DOHH2 (cell line): Measurements from ENCODE around the gene SCAMP4.

ENCODE experiments used
- H3F3A ChIP-seq: fragments of 200-600 bp; sonication (generic), shearing (Covaris generic); 2 replicates; pipeline ENCODE4 v1.6.0; 2016; ENCODE audit warnings: antibody characterized with exemption, mild to moderate bottlenecking; ENCODE audit not compliant: control insufficient read depth, insufficient read depth
- H3K27ac ChIP-seq: fragments of 200-600 bp; sonication (generic); 2 replicates; pipeline ENCODE4 v1.5.1; 2014; ENCODE audit warnings: low read depth, mild to moderate bottlenecking, low read length, moderate library complexity
- H3K27me3 ChIP-seq: fragments of 200-600 bp; sonication (generic); 2 replicates; pipeline ENCODE4 v1.6.1; 2014; ENCODE audit warnings: mild to moderate bottlenecking, low read length, mixed read lengths; ENCODE audit not compliant: control insufficient read depth
- H3K36me3 ChIP-seq: fragments of 200-600 bp; sonication (generic); 2 replicates; pipeline ENCODE4 v1.6.1; 2014; ENCODE audit warnings: mild to moderate bottlenecking, low read length, moderate library complexity, mixed read lengths; ENCODE audit not compliant: control insufficient read depth
- H3K4me1 ChIP-seq: fragments of 200-600 bp; sonication (generic); 2 replicates; pipeline ENCODE4 v1.6.1; 2014; ENCODE audit warnings: mild to moderate bottlenecking, low read length, mixed read lengths; ENCODE audit not compliant: control insufficient read depth
- H3K4me2 ChIP-seq: fragments of 200-600 bp; sonication (generic); 2 replicates; pipeline ENCODE4 v1.6.0; 2014; ENCODE audit warnings: mild to moderate bottlenecking, low read length, moderate library complexity
- H3K4me3 ChIP-seq: fragments of 200-600 bp; sonication (generic); 2 replicates; pipeline ENCODE4 v1.5.1; 2014; ENCODE audit warnings: mild to moderate bottlenecking, low read length, mixed read lengths
- H3K79me2 ChIP-seq: fragments of 200-600 bp; sonication (generic); 2 replicates; pipeline ENCODE4 v1.6.1; 2014; ENCODE audit warnings: mild to moderate bottlenecking, low read length, mixed read lengths; ENCODE audit not compliant: control insufficient read depth
- H3K9me2 ChIP-seq: fragments of 200-600 bp; sonication (generic); replicated peaks from 2 replicates; pipeline ENCODE4 v1.6.1; 2014; ENCODE audit warnings: mild to moderate bottlenecking, low read length, mixed read lengths; ENCODE audit not compliant: control insufficient read depth
- H3K9me3 ChIP-seq: fragments of 200-600 bp; sonication (generic); 2 replicates; pipeline ENCODE4 v1.6.1; 2014; ENCODE audit warnings: antibody characterized with exemption, low read length, mixed read lengths; ENCODE audit not compliant: control insufficient read depth, insufficient read depth
- H4K20me1 ChIP-seq: fragments of 200-600 bp; sonication (generic); 2 replicates; pipeline ENCODE4 v1.6.0; 2014; ENCODE audit warnings: low read depth, mild to moderate bottlenecking, antibody characterized with exemption, low read length, moderate library complexity; ENCODE audit not compliant: control insufficient read depth, insufficient read depth
- EZH2phosphoT487 ChIP-seq: fragments of 200-600 bp; sonication (generic); IDR thresholded peaks from 2 replicates; pipeline ENCODE4 v1.6.1; 2017; ENCODE audit warnings: borderline replicate concordance, mild to moderate bottlenecking, antibody characterized with exemption, low read length, moderate library complexity, mixed read lengths
- TF ChIP-seq, protein P1 (sequence below): fragments of 200-600 bp; sonication (generic); IDR thresholded peaks from one replicate; pipeline ENCODE4 v1.5.1; 2014; ENCODE audit warnings: antibody characterized with exemption, mild to moderate bottlenecking, low read depth, low read length; ENCODE audit not compliant: poor library complexity, severe bottlenecking

The SCAMP4 gene

GRCh38 chr19:1938071-1938470, 32.9 kb downstream of the SCAMP4 start:
- Histone ChIP-seq H3K27ac (no peak overlapping the region), H3K79me2 (peaks cover 19% of the 10 kb centered on the region), H3K4me2 (no peak overlapping the region), H3K36me3 (peaks cover 8% of the 10 kb centered on the region), H3K4me3 (no peak overlapping the region), H3K27me3 (no peaks in the 10 kb centered on the region), H4K20me1 (peaks cover 3% of the 10 kb centered on the region; the same call in 1 of the 2 replicates), H3F3A (peaks cover 13% of the 10 kb centered on the region), H3K9me2 (no peaks in the 10 kb centered on the region), H3K9me3 (peaks cover 9% of the 10 kb centered on the region; the same call in 1 of the 2 replicates), H3K4me1 (peaks cover 29% of the 10 kb centered on the region)
- TF ChIP-seq, protein P1, sequence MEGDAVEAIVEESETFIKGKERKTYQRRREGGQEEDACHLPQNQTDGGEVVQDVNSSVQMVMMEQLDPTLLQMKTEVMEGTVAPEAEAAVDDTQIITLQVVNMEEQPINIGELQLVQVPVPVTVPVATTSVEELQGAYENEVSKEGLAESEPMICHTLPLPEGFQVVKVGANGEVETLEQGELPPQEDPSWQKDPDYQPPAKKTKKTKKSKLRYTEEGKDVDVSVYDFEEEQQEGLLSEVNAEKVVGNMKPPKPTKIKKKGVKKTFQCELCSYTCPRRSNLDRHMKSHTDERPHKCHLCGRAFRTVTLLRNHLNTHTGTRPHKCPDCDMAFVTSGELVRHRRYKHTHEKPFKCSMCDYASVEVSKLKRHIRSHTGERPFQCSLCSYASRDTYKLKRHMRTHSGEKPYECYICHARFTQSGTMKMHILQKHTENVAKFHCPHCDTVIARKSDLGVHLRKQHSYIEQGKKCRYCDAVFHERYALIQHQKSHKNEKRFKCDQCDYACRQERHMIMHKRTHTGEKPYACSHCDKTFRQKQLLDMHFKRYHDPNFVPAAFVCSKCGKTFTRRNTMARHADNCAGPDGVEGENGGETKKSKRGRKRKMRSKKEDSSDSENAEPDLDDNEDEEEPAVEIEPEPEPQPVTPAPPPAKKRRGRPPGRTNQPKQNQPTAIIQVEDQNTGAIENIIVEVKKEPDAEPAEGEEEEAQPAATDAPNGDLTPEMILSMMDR: no peak
- TF ChIP-seq EZH2phosphoT487: no peak

GRCh38 chr19:1941146-1942077, 36.2 kb downstream of the SCAMP4 start, which contains the start of gene CSNK1G2:
Gene CSNK1G2, plus strand, starts transcription at chr19:1941172. Its CDS starts 28,601 bp downstream, at chr19:1969773.
- Histone ChIP-seq H3K4me1 (peaks cover 26% of the 10 kb centered on the region), H3K4me2 (peak within 1 kb of the TSS; percentile 95), H3K4me3 (peak within 1 kb of the TSS; percentile 99), H4K20me1 (peaks cover 23% of the 10 kb centered on the region; the same call in 1 of the 2 replicates), H3K9me3 (no peaks in the 10 kb centered on the region), H3K9me2 (no peaks in the 10 kb centered on the region), H3K36me3 (peaks cover 8% of the 10 kb centered on the region), H3K27ac (peak within 1 kb of the TSS; percentile 81), H3F3A (peaks cover 13% of the 10 kb centered on the region), H3K27me3 (no peaks in the 10 kb centered on the region), H3K79me2 (peaks cover 49% of the 10 kb centered on the region)
- TF ChIP-seq EZH2phosphoT487: no peak
- TF ChIP-seq, protein P1: no peak

DNA sequence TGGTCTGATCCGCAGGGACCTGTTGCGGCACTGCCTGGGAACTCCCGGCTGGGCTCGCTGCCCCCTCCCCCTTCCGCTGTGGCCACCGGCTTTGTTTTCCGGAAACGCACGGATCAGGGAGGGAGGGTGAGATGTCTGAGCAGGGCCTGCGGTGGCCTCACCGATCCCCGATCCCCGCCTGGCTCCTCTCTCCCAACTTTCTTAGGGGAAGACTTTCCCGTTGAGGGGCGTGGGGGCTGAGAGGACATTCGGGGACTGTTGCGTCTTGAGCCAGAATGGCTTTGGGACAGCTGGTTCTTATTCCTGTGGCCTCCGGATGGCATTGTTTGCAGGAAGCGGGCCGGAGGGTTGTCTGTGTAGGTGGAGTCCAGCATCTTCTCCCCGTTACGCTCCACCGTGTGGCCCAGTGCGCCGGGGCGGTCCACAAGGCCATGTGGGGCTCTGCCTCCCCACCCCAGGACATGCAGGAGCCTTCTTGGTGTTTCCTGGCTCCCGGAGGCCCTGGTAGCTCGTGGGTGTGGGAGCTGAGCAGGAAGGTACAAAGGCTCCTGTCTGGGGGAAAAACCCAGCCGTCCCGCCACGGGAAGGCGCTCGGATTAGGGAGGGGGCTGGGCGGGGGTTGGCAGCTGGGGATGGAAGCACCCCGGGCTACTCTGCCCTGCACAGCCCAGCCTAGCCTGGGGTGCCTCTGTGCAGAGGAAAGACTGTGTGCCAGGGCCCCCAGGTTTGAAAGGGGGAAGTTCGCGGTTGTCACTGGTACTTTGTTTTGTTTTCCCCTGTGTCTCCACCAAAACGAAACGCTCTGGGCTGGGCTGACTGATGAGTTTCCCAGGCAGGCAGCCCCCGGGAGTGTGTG, 37.1 kb downstream of the SCAMP4 start:
- H3K9me2 ChIP-seq: no peaks in the 10 kb centered on the region
- H3K4me3 ChIP-seq: peak overlapping the region; percentile 99
- no peaks in the 10 kb centered on the region for H3K27me3 ChIP-seq
- H3K27ac ChIP-seq: peak overlapping the region; percentile 81
- peaks cover 23% of the 10 kb centered on the region; the same call in 1 of the 2 replicates for H4K20me1 ChIP-seq
- peak overlapping the region; percentile 95 for H3K4me2 ChIP-seq
- H3K79me2 ChIP-seq: peaks cover 57% of the 10 kb centered on the region
- peaks cover 9% of the 10 kb centered on the region for H3F3A ChIP-seq
- H3K4me1 ChIP-seq: peaks cover 26% of the 10 kb centered on the region
- peaks cover 8% of the 10 kb centered on the region for H3K36me3 ChIP-seq
- no peaks in the 10 kb centered on the region for H3K9me3 ChIP-seq
- TF ChIP-seq EZH2phosphoT487: no peak
- TF ChIP-seq, protein P1: no peak
